Colonic mucosa (tissue), 4 donors: ENCODE measurements around the gene PLD1. TPM values are rescaled to one million over a fixed set of nuclear protein-coding genes. Genes with fewer than 3 reads are reported as not detected.
A peak's percentile ranks its signal among the peaks of the same experiment; 100 is the strongest.

Source experiments
- DNase-seq: peaks from one replicate; pipeline ENCODE4 v3.0.0-alpha.2; 2020
- H3K27ac ChIP-seq: fragments of 200-600 bp; one replicate; pipeline ENCODE4 v1.8.0; 2021
- H3K27me3 ChIP-seq: fragments of 200-600 bp; one replicate; pipeline ENCODE4 v1.8.0; 2021
- H3K36me3 ChIP-seq: fragments of 200-600 bp; one replicate; pipeline ENCODE4 v1.8.0; 2021
- H3K4me1 ChIP-seq: fragments of 200-600 bp; one replicate; pipeline ENCODE4 v1.8.0; 2021; ENCODE audit warnings: mild to moderate bottlenecking
- H3K4me3 ChIP-seq: fragments of 200-600 bp; one replicate; pipeline ENCODE4 v1.8.0; 2021
- H3K9ac ChIP-seq, 2 donors: one replicate each; pipeline ENCODE4 v1.7.0; 2013; ENCODE audit warnings: control low read depth in 2 of 2, low read depth in 2 of 2, low read length in 2 of 2
- H3K9me3 ChIP-seq: fragments of 200-600 bp; one replicate; pipeline ENCODE4 v1.8.0; 2021
- CTCF ChIP-seq: fragments of 200-600 bp; IDR thresholded peaks from one replicate; pipeline ENCODE4 v1.8.0; 2022; ENCODE audit warnings: antibody characterized with exemption, mild to moderate bottlenecking
- intact Hi-C: fragments of 100-400 bp; cut with DNase I; formaldehyde crosslinking; loops from one replicate; pipeline ENCODE4 v1.14.1; 2022
- total RNA-seq, 2 donors: library from RNA; stranded (reverse); fragmentation: NEBNext Ultra II Directional in 1 of 2; extraction: Animal tissue kit (Norgen Biotek cat#: 25700) in 1 of 2; gene quantifications; one replicate each; pipeline ENCODE4 v1.2.1, GENCODE V29; 2021
- donor health status: healthy.
- donor health status: DM: no; HTN: no; CAD: no.
- donor health status: DM: no; HTN: no; CAD: no.

Gene PLD1
- total RNA-seq, 2 donors from 2014 or later: 49.6 to 81.3 TPM

GRCh38 chr3:171790898-171791691 is 19.2 kb downstream of the PLD1 start:
- H3K4me1 ChIP-seq: peaks cover 9% of the 10 kb centered on the region
- no peak for DNase-seq
- intact Hi-C loops: no loop called here
- H3K27me3 ChIP-seq: no peaks in the 10 kb centered on the region
- H3K27ac ChIP-seq: peak overlapping the region; percentile 60
- no peaks in the 10 kb centered on the region for H3K36me3 ChIP-seq
- H3K9ac ChIP-seq: no peak overlapping the region
- H3K4me3 ChIP-seq: no peak overlapping the region
- no peak for TF ChIP-seq CTCF
- H3K9me3 ChIP-seq: no peaks in the 10 kb centered on the region

GRCh38 chr3:171790574-171790897 is 19.7 kb downstream of the PLD1 start:
- intact Hi-C loops: no loop called here

GRCh38 chr3:171789759-171790505 is 20.4 kb downstream of the PLD1 start:
- Histone ChIP-seq H3K9ac (no peak overlapping the region), H3K27me3 (no peaks in the 10 kb centered on the region), H3K4me3 (no peak overlapping the region), H3K4me1 (peaks cover 13% of the 10 kb centered on the region), H3K27ac (no peak overlapping the region), H3K9me3 (no peaks in the 10 kb centered on the region), H3K36me3 (no peaks in the 10 kb centered on the region)
- intact Hi-C loops: no loop called here
- DNase-seq: no peak
- TF ChIP-seq CTCF: no peak

More at GRCh38 chr3:171790574-171790897, 19.7 kb downstream of the PLD1 start:
- H3K9me3 ChIP-seq: no peaks in the 10 kb centered on the region
- no peak overlapping the region for H3K9ac ChIP-seq
- H3K4me1 ChIP-seq: peaks cover 13% of the 10 kb centered on the region
- H3K27me3 ChIP-seq: no peaks in the 10 kb centered on the region
- H3K4me3 ChIP-seq: no peak overlapping the region
- no peaks in the 10 kb centered on the region for H3K36me3 ChIP-seq
- H3K27ac ChIP-seq: no peak overlapping the region
- no peak for DNase-seq
- TF ChIP-seq CTCF: no peak

GRCh38 chr3:171788546-171789351 is 21.5 kb downstream of the PLD1 start:
- Histone ChIP-seq H3K4me3 (no peak overlapping the region), H3K4me1 (peaks cover 13% of the 10 kb centered on the region), H3K27ac (peak overlapping the region; percentile 29), H3K9ac (no peak overlapping the region), H3K27me3 (no peaks in the 10 kb centered on the region), H3K36me3 (no peaks in the 10 kb centered on the region), H3K9me3 (no peaks in the 10 kb centered on the region)
- no peak for TF ChIP-seq CTCF
- no peak for DNase-seq
- intact Hi-C loops: no loop called here

- intact Hi-C loops: no loop called here
- H3K9me3 ChIP-seq: no peaks in the 10 kb centered on the region
- no peak overlapping the region for H3K4me3 ChIP-seq
- H3K27ac ChIP-seq: no peak overlapping the region
- no peaks in the 10 kb centered on the region for H3K36me3 ChIP-seq
- DNase-seq: no peak
- H3K27me3 ChIP-seq: no peaks in the 10 kb centered on the region
- no peak for TF ChIP-seq CTCF
- H3K4me1 ChIP-seq: peaks cover 13% of the 10 kb centered on the region
- H3K9ac ChIP-seq: no peak overlapping the region
Measured at GRCh38 chr3:171786997-171787396, 23.3 kb downstream of the PLD1 start.
